ENCODE measurements around the gene SPEF2.

GRCh38 chr5:35674049-35674448 lies 56.4 kb downstream of the SPEF2 start:
- TF ChIP-seq GATA2 (IDR thresholded peaks at IDR 0.05; ENCODE audit: low read depth, low read length): no peak
- TF ChIP-seq GATA3 (IDR thresholded peaks at IDR 0.05; ENCODE audit: low read depth, low read length): no peak

All from SH-SY5Y (cell line).